Suppressor macrophage treated with lipopolysaccharide for 1 hour (primary cell): ENCODE measurements around the gene TSTD2.
"Not testable (repeated sequence)": the region's sequence is repeated elsewhere in the genome, so short reads cannot be mapped to it uniquely, and the experiment has no call there.

ENCODE experiments used
- DNase-seq, 3 donors: peaks; one replicate each; pipeline ENCODE4 v3.0.0-alpha.2; 2020 to 2022

Gene TSTD2

DNA sequence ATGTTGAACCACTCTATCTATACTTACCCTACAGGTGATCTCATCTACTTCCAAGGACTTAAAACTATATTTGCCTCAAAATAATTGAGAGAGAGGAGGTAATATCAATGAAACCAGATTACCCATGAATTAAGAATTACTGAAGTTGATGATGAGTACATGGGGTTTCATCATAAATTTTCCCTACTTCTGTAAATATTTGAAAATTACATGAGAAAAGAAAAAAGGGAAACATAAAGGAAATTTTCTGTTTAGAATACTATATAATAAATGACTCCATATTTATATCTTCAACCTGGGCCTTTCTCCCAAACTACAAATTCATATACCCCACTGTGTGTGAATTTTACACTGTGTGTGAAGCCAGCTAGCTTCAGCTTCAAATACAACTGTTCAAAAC lies 2.6 kb downstream of the TSTD2 start:
- peak; percentile 15 to 70 (median 69) for DNase-seq

DNA sequence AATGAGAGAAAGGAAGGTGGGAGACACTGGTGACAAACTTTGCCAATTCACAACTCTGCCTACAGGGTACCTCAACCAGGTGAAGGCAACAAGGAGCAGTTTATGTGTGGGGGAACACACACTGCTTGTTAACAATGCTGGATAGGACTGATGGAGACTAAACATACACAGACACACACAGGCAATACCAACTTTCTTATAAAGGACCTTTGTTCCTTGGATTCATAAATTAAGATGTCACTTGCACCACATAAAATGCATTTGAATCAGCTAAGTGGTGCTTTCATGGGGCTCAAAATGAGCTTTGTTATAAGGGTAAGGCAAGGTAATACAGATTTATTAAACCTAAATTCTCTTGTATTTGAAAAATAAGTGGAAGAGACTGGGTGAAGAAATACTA lies 4.0 kb downstream of the TSTD2 start:
- DNase-seq, result no peak

DNA sequence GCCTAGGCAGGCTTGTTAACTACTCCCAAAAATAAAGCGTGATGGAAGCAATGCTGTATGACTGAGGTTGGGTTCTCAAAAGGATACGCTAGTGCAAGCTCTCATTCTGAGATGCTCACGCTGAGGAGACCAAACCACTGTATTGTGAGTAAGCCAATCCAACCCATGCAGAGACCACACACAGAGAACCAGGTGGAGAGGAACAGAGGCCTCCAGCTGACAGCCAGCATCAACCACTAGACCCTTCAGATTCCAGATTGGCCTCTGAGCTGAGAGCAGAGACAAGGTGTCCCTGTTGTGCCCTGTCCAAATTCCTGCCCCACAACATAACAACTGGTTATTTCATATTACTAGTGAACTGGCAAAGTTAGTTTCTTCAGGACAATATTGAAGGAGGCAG lies 4.5 kb downstream of the TSTD2 start:
- DNase-seq, result no peak

DNA sequence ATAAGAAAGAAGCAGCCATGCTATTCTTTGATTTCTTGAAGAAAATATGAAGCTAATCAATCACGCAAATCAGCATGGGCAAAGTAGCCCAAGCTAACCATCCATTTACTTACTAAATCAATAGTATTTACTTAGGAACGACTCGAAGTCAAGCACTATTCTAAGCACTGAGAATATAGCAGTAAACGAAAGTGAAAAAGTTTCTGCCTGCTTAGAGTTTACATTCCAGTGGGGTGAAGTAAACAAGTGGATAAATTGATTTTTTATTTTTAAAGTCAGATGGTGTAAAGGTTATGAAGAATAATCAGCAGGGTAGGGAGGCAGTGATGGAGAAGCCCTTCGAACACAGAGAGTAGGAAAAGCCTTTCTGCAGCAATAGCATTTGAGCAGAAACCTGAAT lies 5.5 kb downstream of the TSTD2 start:
- no peak for DNase-seq

DNA sequence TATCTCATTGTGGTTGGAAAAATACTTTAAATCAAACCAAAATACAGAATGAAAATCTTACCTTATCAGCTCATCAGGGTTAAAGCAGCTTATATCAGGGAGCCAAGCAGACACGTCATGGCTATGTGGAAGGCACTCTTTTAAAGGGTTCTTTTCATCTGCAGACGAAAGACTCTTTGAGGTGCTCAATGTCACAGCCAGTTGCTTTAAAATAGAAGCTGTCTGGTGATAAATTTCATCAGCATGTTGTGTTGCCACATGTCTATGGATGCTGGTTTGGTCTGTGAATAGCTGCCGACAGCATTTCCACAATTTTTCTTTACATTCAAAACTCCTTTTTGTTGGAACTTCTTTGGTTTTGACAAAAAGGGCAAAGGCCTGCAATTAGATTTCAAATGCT lies 7.5 kb downstream of the TSTD2 start:
- no peak for DNase-seq

DNA sequence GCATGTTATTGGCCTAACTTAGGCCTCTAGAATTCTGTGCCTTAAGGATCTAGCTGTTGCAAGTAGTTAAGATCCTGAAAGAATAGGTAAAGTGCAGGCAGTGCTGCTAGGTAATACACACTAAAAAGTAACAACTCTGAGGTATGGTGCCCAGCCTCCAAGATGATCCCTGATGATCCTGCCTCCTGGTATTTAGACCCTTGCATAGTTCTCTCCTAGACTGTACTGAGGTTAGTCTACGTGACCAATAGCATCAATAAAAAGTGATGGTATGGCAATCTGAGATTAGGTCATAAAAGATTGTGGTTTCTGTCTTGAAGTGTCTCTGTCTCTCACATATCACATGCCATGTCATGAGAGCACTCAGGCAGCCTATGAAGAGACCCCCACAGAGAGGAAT lies 9.2 kb downstream of the TSTD2 start:
- peak in 1 of 3 donors; percentile 4 for DNase-seq

DNA sequence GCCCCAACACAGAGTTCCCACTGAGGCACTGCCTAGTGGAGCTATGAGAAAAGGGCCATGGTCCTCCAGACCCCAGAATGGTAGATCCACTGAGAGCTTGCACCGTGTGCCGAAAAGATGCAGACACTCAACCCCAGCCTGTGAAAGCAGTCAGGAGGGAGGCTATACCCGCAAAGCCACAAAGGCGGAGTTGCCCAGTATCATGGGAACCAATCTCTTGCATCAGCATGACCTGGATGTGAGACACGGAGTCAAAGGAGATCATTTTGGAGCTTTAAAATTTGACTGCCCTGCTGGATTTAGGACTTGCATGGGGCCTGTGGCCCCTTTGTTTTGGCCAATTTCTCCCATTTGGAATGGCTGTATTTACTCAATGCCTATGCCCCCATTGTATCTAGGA lies 10.7 kb downstream of the TSTD2 start:
- peak in 1 of 3 donors; percentile 1 for DNase-seq

DNA sequence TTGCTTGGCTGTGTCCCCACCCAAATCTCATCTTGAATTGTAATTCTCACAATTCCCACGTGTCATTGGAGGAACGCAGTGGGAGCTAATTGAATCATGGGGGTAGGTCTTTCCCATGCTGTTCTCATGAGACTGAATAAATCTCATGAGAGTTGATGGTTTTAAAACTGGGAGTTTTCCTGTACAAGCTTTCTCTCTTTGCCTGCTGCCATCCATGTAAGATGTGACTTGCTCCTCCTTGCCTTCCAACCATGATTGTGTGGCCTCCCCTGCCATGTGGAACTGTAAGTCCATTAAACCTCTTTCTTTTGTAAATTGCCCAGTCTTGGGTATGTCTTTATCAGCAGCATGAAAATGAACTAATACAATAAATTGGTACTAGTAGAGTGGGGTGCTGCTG lies 13.1 kb downstream of the TSTD2 start:
- not testable (repeated sequence) for DNase-seq

DNA sequence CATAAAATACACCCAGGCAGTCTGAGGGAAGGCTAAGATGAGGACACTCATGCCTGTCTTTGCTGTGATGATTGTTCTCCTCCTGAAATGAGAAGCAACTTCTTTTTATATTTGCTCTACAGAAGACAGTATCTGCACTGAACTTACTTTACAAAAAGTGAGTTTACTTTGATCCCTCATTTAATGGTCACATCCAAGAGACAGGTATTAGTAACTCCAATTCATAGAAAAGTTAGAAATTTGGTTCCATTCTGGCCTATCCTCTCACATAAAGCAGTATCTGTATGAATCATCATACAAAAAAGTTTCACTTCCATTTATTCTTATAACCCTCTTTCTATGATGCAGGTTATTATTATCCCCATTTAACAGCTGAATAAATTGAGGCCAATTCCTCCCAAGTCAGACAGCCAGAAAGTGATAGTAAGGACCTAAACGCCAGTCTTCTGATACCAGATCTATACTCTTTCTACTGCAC lies 15.2 kb downstream of the TSTD2 start:
- DNase-seq, result peak in 1 of 3 donors; percentile 20

DNA sequence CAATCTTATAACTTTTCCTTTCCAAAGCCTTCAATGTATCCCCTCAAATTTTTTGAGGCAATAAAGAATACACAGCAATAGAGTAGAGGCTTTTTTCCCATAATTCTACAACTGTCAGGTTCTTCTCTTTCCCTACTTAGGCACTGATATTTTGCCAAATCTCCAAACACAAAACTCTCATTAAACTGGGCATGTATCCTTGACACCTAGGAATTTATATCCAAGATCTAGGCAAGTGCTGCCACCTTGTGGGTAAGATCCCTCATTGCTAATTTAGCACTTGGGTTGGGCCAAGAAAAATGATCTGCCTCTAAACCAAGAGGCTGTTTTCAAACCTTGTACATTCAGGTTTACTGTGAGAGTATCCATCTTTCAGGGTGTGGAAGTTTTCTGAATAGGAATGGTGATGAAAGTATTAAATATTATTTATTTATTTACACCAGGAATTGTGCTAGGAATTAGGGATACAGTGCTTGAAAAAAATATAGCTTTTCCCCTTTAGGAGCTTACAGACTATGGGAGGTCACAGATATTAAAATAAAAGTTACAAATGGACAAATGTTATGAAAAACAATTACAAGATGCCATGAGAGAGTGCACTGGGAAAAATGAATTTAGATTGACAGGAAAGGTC lies 17.6 kb downstream of the TSTD2 start:
- DNase-seq, result peak; percentile 77 to 81 (median 79)

DNA sequence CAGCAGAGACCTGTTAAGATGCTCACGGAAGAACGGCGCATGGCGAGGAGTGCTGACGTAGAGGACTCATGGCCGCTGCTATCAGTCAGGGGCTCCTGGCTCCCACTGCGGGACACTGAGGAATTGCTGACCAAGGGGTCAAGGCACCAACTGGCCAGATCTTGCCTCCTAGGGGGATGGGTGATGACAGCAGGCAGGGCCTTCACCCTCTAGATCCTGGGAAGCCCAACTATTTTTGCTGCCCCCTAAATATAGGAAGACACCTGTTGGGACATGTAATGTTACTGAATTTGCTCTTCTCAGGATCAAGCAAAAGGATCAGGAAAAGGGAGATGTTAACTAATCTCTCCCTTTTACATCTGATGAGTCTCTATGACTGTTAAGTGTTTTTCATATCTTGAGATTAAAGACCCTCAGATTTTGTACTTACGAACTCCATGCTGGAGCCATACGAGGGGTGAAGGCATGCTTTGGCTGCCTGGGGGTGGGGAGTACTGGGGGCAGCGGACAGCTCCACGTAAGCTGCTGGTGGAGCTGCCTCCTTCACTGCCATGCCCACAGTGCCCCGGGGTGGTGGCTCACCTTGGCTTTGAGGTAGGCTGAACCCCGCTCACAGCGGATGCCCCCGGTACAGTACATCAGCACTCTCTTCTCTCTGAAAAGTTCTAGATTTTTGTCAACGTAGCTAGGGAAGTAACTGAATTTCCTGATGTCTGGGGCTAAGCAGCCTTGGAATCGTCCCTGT lies 28.1 kb downstream of the TSTD2 start:
- DNase-seq, result peak in 1 of 3 donors; percentile 13

DNA sequence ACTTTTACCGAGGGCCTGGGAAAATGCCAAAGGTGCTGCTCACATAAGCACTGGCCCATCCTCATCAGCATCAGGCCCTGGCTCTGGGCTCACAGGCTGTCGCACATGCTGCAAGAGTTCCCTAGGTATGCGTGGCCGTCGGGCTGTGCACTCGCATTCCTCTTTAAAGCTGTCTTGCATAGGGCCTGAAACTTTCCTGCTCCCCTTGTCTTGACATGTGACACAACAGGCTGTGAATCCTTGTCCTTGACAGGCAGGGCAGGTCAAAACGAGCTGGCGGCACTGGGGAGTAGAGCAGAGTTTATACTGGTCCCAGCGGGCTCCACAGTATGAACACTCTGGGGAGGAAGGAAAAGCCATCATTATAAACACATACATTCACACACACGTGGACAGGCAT lies 30.7 kb downstream of the TSTD2 start:
- DNase-seq, result no peak

DNA sequence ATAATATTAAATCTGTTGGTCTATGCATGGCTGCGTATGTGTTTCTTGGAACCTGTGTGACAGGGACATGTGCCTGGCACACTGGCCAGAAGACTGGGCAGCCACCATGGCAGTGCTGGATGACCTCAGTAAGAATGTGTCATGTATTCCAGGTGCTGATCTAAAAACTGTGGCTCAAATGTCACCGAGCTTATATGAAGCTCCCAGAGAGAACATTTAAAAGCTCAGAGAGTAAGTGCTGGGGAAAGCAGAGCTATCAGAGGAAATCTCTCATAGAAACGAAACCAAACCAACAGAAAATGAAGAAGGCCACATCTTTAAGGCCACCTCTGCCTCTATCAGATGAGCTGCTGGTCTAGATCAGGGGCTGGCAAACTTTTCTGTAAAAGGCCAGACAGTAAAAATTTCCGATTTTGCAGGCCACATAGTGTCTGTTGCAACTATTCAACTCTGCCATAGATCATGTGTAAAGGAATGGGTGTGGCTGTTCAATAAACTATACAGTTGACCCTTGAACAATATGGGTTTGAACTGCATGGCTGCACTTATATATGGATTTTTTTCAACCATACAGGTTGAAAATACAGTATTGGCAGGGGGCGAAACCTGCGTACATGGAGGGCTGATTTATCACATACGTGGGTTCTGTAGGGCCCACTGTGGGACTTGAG lies 31.8 kb downstream of the TSTD2 start:
- no peak for DNase-seq

DNA sequence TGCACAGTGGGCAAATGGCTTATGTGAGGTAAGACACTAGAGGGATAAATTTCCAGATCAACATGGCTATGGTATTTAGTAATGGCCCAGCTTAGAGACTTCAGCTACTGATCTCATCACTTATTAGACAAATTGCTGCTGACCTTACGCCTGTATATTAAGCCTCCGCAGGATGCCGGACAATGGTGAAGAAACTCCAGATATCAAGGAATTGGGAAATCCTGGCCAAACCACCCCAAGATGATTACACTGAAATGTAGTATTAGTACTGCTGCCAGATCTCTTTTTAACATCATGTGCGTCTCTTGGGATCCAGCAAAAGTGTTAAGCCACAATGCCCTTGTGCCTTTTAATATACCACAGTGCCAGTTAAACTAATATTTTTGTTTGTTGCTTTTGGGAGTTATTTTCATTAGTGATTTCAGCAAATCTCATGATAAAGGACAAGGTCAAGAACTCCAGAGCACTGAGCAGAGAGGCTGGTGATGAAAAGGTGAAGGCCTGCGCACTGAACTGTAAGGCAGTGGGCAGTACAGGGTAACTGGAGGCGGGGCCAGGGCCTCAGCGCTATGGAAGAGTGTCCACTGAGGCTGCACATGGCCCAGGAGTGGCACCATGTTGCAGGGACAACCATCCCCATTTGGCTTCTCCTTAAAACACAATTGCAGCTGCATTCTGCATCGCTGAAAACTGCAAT lies 32.5 kb downstream of the TSTD2 start:
- no peak for DNase-seq

DNA sequence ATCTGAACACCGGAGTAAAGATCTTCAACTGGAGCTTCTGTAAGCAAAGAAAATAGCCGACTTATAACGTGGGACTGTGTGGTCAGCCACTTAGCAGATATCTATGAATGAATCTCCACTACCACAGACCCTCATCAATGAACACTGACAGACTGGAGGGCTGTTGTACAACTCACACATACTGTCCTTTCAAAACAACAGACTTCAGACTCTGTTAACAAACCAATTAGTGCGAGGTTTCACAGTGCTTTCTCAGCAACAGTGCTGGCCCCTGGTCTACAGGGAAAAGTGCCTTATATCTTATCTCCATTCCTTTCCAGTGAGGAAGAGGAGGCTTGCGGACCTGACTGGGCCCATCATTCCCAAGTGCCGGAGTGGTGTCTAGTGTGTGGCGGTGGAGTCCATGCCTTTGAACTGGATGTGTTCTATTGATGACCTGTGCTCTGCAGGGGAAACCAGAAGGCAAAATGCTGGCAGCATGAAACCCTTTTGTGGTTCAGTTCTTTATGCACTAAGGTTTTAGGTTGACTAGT lies 33.8 kb downstream of the TSTD2 start:
- no peak for DNase-seq

DNA sequence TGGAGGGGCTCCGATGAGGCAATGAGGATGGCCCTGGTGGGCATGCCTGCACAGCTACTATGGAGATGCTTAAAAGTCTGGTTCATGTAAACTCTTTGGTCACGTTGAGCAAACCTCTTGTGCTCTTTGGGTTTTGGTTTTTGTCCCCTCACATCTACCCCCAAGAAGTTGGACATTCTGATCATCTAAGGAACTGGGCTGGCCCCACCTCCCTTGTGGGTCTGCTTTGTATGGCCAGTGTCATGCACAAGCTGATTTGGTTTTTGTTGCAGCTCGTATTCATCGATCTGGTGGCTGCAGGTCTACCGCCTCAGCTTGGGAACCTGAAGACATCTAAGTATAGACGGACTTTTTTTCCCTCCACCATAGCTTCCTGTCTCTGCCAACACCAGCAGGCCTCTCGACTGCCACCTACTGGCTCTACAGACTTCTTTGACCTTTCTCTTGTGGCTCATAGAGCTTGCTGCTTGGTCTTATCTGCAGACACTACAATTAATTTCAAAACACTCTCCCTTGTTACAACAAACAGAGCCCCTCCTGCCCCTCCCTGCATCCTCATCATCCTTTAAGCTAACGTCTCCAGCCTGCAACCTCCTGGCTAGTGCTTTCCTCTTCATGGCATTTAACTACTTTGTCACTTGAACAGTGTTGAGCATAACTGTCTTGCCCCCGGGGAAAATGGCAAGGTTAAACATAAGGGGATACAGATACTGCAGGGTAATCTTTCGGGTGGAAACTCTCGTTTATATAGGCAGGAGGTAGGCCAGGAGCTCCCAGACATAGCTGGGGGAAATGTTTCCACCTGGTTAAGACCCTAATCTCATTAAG lies 34.5 kb downstream of the TSTD2 start:
- peak; percentile 82 to 84 (median 83) for DNase-seq

DNA sequence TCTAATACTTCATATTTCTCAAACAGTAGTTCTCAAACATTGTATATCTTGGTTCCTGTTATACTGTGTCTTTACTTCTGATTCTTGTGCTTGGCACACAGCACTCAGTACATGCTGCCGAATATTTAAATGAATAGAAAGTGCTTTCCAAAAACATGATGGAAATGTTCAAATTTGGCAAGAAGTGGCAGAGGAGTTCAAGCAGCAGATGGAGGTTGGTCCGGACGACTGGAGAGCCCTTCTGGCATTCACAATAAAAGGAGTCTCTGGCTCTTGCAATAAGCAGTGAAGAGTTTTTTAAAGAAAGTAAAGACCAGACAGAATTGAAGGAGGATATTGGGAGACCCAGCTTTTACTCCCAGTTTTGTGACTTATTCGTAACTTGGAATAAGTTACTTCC lies 36.3 kb downstream of the TSTD2 start:
- DNase-seq, result no peak

DNA sequence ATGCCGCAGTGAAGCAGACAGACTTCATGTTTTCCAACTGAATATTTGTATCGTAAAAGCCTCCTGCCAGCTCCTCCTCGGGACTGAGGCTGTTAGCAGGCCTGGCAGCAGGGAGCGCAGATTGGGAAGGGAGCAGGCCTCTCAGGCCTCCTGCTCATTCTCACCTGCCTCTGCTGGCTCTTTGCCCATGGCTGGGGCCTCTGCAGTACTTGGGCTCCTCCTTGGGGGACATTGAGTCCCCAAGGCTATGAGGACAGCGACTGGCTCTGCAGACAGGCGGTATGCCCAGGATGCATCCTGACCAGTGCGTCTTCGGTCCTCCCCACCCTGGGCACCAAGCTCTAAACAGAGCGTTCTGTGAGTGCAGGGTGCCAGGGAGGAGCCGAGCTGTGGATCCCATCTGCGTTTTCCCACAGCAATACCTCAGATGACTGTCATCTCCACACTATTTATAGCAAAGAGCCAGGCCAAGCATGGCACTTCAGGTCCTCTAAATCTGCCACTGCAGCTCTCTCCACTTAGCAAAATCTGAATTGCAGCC lies 38.7 kb downstream of the TSTD2 start:
- no peak for DNase-seq

DNA sequence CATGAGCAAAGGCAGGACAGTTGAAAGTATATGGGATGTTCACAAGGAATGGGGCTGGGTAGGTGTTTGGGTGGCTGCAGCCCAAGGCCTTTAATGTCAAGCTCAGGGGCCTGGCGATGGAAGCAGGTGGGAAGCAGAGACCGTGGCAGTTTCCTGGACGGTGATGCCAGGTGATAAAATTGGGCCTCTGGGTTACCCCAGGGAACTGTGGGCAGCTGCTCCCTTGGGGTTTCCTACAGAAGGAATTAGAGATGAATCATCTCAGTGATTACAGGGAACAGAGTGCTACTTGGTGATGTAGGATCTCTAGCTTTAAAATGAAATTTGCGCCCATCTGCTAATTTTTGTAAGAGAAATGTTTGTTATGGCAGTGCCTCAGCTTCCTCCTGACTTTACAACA lies 39.2 kb downstream of the TSTD2 start:
- no peak for DNase-seq

DNA sequence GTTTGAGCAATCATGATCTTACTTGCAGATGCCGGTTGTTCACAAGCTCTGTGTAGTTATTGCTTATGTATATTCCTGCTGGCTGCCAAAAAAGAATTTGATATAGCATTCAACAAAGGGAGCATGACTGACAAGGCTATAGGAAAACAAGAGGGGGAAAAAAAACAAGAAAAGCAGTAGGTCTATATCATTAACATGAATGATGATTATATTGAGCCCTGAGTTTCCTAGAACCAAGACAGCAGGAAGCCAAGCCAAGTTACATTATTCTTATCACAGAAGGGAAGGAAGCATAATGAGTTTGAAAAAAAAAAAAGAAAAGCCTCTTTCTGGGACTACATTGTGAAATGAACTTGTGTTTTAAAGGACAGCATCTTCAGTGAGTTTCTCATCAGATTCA lies 41.0 kb downstream of the TSTD2 start:
- no peak for DNase-seq

DNA sequence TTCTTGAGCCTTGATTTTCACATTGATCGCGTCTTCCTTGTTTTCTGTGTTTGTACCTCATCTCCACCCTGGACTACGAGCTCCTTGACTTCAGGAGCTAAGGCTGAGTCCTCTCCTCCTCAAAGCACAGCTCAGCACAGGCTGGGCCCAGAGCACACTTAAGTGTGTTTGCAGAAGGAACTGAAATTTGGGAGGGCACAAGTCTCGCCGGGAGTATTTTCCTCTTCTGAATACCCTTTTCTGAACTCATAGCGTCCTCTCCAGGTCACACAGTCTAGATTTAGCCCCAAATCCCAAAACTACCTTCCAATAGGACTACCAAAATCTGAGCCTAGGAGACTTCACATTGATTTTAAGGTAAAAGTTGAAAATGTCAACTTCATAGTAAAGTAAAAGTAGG lies 41.6 kb downstream of the TSTD2 start:
- DNase-seq, result no peak

DNA sequence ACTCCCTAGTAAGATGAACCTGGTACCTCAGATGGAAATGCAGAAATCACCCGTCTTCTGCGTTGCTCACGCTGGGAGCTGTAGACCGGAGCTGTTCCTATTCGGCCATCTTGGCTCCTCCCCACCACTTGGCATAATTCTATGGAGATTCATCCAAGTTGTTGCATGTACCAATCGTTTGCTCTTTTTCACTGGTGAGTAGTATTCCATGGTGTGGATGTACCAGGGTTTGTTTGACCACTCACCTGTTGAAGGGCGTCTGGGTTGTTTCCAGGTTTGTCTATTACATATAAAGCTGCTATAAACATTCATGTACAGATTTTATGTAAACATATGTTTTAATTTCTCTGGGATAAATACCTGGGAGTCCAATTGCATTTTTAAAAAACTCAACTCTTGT lies 46.3 kb downstream of the TSTD2 start:
- not testable (repeated sequence) for DNase-seq
